OCI-LY7 (cell line): Measurements from ENCODE around the gene CEACAM4.

Experiments used
- EZH2phosphoT487 ChIP-seq: fragments of 200-600 bp; sonication (generic); IDR thresholded peaks from 2 replicates; pipeline ENCODE4 v1.6.1; 2018; ENCODE audit warnings: low read depth, borderline replicate concordance, mild to moderate bottlenecking, mixed run types, antibody characterized with exemption, low read length, moderate library complexity, mixed read lengths
- TF ChIP-seq, protein P1 (sequence below): fragments of 200-600 bp; sonication (generic); conservative IDR thresholded peaks from 2 replicates; pipeline ENCODE4 v1.5.1; 2014; ENCODE audit warnings: mild to moderate bottlenecking, antibody characterized with exemption, low read length, moderate library complexity, mixed read lengths

DNA sequence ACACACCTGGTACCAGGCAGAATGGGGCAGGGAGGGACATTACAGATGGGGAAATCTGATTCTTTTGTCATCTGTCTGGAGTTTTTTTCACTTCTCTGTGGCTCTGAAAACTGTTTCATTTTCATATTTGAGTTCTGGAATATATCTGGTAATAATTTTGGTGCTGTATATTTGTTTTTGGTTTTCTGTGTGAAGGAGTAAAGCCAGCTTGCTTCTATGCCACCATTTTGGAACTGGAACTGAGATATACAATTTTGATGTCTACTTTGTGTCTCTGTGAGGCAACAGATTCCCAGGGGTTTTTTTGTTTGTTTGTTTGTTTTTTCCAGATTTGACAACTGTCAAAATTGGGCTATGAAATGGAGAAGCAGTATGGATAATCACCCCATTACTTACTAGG lies 16.1 kb downstream of the CEACAM4 start:
- TF ChIP-seq, protein P1, sequence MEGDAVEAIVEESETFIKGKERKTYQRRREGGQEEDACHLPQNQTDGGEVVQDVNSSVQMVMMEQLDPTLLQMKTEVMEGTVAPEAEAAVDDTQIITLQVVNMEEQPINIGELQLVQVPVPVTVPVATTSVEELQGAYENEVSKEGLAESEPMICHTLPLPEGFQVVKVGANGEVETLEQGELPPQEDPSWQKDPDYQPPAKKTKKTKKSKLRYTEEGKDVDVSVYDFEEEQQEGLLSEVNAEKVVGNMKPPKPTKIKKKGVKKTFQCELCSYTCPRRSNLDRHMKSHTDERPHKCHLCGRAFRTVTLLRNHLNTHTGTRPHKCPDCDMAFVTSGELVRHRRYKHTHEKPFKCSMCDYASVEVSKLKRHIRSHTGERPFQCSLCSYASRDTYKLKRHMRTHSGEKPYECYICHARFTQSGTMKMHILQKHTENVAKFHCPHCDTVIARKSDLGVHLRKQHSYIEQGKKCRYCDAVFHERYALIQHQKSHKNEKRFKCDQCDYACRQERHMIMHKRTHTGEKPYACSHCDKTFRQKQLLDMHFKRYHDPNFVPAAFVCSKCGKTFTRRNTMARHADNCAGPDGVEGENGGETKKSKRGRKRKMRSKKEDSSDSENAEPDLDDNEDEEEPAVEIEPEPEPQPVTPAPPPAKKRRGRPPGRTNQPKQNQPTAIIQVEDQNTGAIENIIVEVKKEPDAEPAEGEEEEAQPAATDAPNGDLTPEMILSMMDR, result no peak
- no peak for TF ChIP-seq EZH2phosphoT487
